Measurements from ENCODE around the gene BEST4.

- TF ChIP-seq CTCF (IDR thresholded peaks at IDR 0.05; ENCODE audit: low read length) (no peak), EZH2 (IDR thresholded peaks at IDR 0.05; ENCODE audit: borderline replicate concordance, low read length) (no peak)
These were observed 12.7 kb downstream of the BEST4 start, which contains the start of gene RPS8 for GRCh38 chr1:44775078-44775929.

Measured in OCI-LY1 (cell line).